Gastrocnemius medialis (tissue), 4 donors: Measurements from ENCODE around the gene SYNPR.

Source experiments
- POLR2A ChIP-seq, 2 donors: fragments of 450-650 bp; IDR thresholded peaks; one replicate each; pipeline ENCODE4 v1.6.1; 2017; ENCODE audit warnings: antibody characterized with exemption in 2 of 2, mild to moderate bottlenecking in 2 of 2, moderate library complexity in 2 of 2
- TF ChIP-seq, protein P1 (sequence below), 5 experiments: fragments of 450-650 bp in 3 of 5; fragments of 200-600 bp in 2 of 5; sonication (generic) in 2 of 5; IDR thresholded peaks in 4 of 5; conservative IDR thresholded peaks in 1 of 5; 1 replicate in 4 of 5; 2 replicates in 1 of 5; pipeline ENCODE4 v1.5.1; 2016 to 2019; ENCODE audit warnings: antibody characterized with exemption in 5 of 5, mild to moderate bottlenecking in 3 of 5, moderate library complexity in 3 of 5

DNA sequence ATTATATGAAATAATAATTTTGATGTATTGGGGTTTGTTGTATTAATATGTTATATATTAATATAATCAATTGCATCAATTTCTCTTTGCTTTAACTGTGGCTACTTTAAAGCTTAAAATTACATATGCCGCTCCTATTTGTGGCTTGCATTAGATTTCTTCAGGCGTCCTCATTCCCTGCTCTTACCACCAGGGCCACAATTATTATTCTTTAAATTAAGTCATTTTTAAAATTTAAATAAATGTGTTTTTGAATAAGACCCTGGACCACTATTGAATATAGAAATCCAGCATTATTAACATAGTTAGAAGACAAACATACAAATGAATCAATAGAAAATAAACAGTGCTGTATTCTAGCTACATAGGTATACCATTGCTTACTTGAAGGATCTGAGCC lies 318.9 kb downstream of the SYNPR start:
- TF ChIP-seq POLR2A (IDR thresholded peaks at IDR 0.05) = no peak
- TF ChIP-seq, protein P1, sequence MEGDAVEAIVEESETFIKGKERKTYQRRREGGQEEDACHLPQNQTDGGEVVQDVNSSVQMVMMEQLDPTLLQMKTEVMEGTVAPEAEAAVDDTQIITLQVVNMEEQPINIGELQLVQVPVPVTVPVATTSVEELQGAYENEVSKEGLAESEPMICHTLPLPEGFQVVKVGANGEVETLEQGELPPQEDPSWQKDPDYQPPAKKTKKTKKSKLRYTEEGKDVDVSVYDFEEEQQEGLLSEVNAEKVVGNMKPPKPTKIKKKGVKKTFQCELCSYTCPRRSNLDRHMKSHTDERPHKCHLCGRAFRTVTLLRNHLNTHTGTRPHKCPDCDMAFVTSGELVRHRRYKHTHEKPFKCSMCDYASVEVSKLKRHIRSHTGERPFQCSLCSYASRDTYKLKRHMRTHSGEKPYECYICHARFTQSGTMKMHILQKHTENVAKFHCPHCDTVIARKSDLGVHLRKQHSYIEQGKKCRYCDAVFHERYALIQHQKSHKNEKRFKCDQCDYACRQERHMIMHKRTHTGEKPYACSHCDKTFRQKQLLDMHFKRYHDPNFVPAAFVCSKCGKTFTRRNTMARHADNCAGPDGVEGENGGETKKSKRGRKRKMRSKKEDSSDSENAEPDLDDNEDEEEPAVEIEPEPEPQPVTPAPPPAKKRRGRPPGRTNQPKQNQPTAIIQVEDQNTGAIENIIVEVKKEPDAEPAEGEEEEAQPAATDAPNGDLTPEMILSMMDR (IDR thresholded peaks at IDR 0.05 in 4 of 5, conservative IDR thresholded peaks at IDR 0.05 in 1 of 5) = no peak
